Measurements from ENCODE around the gene DNM2. TPM values are rescaled to one million over a fixed set of nuclear protein-coding genes. Genes with fewer than 3 reads are reported as not detected.
A peak's percentile ranks its signal among the peaks of the same experiment; 100 is the strongest.

DNM2 gene
- total and polyA plus RNA-seq, 9 of the 15 experiments (the other 6 are each of a cell fraction or from before 2014, with no cell fraction given): 2.2 to 161 (median 72.6) TPM

DNA sequence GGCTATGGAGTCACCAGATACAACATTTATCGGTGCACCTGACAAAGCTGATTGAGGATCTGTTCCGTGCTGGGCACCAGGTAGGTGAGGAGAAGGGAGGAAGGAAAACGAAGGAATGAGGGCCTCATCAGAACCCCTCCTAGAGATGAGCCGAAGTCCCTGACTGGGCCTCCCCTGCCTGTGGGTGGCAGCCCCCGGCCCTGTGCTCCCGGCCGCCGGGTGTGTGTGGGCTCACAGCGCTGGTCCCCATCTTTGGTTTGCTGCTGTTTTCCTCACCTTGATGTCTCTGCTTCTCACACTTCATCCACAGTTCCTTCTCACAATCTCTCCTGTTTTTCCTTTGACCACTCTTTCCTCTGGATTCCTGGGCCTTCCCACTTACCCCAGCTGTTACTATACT, 85.4 kb downstream of the DNM2 start (continued):
- TF ChIP-seq, protein P1, sequence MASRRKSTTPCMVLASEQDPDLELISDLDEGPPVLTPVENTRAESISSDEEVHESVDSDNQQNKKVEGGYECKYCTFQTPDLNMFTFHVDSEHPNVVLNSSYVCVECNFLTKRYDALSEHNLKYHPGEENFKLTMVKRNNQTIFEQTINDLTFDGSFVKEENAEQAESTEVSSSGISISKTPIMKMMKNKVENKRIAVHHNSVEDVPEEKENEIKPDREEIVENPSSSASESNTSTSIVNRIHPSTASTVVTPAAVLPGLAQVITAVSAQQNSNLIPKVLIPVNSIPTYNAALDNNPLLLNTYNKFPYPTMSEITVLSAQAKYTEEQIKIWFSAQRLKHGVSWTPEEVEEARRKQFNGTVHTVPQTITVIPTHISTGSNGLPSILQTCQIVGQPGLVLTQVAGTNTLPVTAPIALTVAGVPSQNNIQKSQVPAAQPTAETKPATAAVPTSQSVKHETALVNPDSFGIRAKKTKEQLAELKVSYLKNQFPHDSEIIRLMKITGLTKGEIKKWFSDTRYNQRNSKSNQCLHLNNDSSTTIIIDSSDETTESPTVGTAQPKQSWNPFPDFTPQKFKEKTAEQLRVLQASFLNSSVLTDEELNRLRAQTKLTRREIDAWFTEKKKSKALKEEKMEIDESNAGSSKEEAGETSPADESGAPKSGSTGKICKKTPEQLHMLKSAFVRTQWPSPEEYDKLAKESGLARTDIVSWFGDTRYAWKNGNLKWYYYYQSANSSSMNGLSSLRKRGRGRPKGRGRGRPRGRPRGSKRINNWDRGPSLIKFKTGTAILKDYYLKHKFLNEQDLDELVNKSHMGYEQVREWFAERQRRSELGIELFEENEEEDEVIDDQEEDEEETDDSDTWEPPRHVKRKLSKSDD (conservative IDR thresholded peaks at IDR 0.05; ENCODE audit: low read length): no peak
- TF ChIP-seq, protein P2, sequence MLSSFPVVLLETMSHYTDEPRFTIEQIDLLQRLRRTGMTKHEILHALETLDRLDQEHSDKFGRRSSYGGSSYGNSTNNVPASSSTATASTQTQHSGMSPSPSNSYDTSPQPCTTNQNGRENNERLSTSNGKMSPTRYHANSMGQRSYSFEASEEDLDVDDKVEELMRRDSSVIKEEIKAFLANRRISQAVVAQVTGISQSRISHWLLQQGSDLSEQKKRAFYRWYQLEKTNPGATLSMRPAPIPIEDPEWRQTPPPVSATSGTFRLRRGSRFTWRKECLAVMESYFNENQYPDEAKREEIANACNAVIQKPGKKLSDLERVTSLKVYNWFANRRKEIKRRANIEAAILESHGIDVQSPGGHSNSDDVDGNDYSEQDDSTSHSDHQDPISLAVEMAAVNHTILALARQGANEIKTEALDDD (IDR thresholded peaks at IDR 0.05): no peak
- TF ChIP-seq SMARCC2 (IDR thresholded peaks at IDR 0.05; ENCODE audit: low read depth) (no peak), ZNF224 (CRISPR knock-in tag; IDR thresholded peaks at IDR 0.05) (no peak)

DNA sequence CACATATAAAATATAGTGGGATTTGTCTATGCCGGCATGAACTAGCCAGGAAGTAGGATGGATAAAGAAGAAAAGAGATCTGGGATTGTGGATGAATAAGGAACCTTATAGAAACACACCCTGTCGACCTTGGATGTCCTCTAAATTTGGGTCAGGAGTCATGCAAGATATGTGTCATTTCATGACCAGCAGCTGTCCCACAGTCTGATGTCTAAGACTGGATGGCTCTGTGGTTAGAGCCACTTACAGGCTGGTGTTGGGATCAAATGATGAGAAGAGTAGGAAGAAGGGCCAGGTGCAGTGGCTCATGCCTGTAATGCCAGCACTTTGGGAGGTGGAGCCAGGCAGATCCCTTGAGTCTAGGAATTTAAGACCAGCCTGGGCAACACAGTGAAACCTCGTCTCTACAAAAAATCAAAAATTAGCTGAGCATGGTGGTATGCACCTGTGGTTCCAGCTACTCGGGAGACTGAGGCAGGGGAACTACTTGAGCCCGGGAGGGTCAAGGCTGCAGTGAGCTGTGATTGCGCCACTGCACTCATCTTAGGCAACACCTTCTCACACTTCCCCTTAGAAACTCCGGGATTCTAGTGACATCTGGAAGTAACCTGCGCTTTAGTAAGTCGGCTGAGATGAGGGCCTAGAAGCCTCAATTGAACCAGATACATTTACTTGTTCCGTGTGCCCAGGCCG, 87.3 kb downstream of the DNM2 start:
- Histone ChIP-seq H3K79me2 (ENCODE audit: control insufficient read depth, insufficient read depth, low read length) (no peaks in the 10 kb centered on the region), H3K4me1 (replicated peaks in 1 of 2; ENCODE audit: control insufficient read depth in 2 of 2, insufficient read depth in 2 of 2, low read length in 2 of 2) (peaks cover 17 to 18% of the 10 kb centered on the region in 2 experiments), H3K4me3 (no peak overlapping the region), H3K9ac (ENCODE audit: insufficient read depth in 1 of 2, low read depth in 2 of 2, low read length in 2 of 2) (no peak overlapping the region), H3K4me2 (ENCODE audit: insufficient read depth, low read length) (no peak overlapping the region), H4K20me1 (replicated peaks; ENCODE audit: control insufficient read depth, insufficient read depth, low read length) (no peaks in the 10 kb centered on the region), H3K27ac (ENCODE audit: extremely low read depth, low read depth, low read length) (no peak overlapping the region; the same call in 2 of the 3 replicates), H3K36me3 (ENCODE audit: control insufficient read depth, insufficient read depth, low read length) (peaks cover 65% of the 10 kb centered on the region), H3K9me1 (ENCODE audit: control insufficient read depth, insufficient read depth, low read length) (no peaks in the 10 kb centered on the region), H3K9me3 (replicated peaks; ENCODE audit: control insufficient read depth, insufficient read depth, low read depth, low read length) (no peaks in the 10 kb centered on the region; the same call in 1 of the 2 replicates), H2AFZ (ENCODE audit: low read depth, low read length) (no peak overlapping the region), H3K27me3 (ENCODE audit: control insufficient read depth in 2 of 2, insufficient read depth in 2 of 2, low read length in 2 of 2) (no peaks in the 10 kb centered on the region)
- intact Hi-C loops (cut with micrococcal nuclease) (no loop called here), in situ Hi-C loops (cut with MboI) (no loop called here)
- ATAC-seq (no peak), DNase-seq (ENCODE audit: extremely low read depth in 1 of 4, low spot score in 3 of 4) (no peak), FAIRE-seq (peak; percentile 44)
- ChIA-PET POLR2A (interaction anchor here (0.6 to 2.4 kb wide), 2 partner anchors 10 to 11 kb away, joined by 3 to 6 read pairs; no protein-coding TSS in a partner anchor), CTCF (ENCODE audit: low intra/inter-chr PET ratio) (no interaction called here)
- 91% methylated on average over 9 of the region's 11 CpGs for WGBS (ENCODE audit: insufficient coverage, low coverage, missing lambda C conversion rate)
- BruUV-seq (replicated peaks): TSS peak; percentile 24
- TF ChIP-seq TAF1 (IDR thresholded peaks at IDR 0.05; ENCODE audit: control insufficient read depth, extremely low read depth, insufficient read depth, low read length, severe bottlenecking): no peak
- peak; percentile 59 for TF ChIP-seq CEBPB (tag; IDR thresholded peaks at IDR 0.05)
